NCI-H1092 treated with DMSO at 0.1 percent for 48 hours (cell line): ENCODE data around the gene MAPKAP1.

Experiments
- DNase-seq: peaks from one replicate; lab custom pipeline; 2025; lab: John Stamatoyannopoulos, UW

MAPKAP1 gene

DNA sequence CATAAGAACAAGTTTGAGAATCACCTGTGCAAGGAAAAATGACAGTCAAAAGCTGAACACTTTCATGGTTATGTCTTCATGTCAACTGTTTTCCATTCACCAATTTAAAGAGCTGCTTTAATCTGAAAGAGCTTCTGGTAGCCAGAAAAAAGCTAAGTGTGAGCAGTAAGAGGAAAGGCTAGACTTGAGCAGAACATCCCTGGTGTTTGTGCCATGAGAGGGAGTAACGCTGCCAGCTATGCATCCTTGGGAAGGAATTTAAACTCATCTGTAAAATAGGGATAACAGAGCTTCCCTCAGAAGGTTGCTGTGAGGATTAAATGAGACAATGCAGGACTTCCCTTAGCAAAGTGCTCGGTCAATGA lies 193.7 kb downstream of the MAPKAP1 start:
- DNase-seq = no peak

DNA sequence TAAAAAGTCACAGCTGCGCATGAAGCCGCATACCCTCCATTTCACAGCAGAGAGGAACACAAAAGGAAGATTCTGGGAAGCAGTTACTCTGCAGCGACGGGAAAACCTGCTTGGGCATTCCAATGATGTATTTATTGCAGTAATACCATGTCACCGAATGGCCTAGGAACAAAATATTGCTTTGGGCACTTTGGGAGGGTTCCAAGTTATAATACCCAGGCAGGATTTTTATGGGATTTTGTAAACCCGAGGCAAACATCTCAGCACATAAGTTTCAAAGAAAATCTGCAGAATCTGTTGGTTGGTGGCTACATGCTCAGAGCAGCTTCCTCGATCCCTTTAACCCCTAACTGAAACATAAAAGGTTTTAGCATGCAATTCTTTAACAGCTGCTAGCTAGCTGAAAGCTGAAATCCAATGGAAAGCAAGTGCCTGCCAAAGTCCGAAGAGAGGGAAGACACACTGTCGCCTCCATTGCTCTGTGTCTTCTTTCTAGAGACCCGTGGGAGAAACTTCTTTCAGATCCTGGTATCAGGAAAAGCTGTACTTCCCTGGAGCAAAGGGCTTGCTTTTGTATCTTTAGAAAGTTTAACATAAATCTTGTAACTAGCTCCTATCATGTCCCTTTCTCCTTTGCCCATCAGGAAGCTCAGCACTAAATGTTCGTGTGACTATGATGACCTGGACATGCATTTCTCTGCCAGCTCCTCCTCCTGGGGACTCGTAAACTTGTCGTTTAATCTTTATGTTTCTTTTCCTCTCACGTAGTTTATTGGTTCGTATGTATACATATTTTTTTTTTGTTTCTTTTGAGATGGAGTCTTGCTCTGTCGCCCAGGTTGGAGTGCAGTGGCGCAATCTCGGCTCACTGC lies 195.0 kb downstream of the MAPKAP1 start:
- no peak for DNase-seq

DNA sequence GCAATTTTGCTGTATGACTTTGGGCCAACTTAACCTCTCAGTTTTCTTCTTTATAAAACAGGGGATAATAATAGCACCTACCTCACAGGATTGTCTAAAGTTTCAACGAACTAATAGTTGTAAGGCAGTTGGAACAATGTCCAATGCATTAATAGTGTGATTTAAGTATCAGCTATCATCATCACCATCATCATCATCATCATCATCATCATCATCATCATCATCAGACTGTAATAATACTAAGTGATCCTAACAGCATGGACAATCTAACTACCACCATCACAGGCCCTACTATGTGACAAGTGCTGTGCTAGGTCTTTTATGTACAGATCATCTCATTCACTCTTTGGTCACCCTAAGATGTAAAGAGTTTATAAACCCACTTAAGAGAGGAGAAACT lies 196.0 kb downstream of the MAPKAP1 start:
- no peak for DNase-seq

DNA sequence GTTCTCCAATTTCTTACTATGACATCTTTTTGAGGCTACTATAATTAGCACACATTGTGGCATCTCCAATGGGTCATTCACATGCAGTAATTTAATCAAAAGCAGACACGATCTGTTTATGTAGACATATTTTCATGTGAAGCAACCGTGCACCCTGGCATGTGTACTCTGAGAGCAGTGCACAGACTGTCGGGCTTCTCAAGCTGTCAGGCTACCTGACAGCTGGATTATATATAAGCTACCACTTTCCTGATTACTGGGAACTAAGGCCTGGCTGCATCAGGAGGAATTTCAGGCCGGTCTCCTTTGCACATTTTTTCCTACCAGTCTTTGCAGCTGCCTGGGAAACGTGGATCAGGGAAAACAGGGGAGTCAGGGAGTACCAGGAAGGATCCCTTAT lies 197.5 kb downstream of the MAPKAP1 start:
- no peak for DNase-seq

DNA sequence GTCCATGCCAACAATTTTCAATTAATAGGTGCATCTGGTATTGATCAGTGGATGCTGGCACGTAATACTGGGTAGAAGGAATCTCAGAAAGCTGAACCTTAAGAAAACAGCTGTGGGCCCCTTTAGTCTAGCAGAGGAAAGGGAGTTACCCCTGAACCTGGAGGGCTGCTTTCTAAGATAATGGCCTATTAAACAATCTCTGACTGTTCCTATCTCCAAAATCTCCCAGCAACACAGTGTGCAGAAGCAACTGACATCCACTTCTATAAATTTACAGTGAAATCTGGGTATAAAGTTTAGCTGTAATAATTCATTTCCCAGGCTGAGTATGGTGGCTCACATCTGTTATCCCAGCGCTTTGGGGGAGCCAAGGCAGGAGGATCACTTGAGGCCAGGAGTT lies 198.8 kb downstream of the MAPKAP1 start:
- DNase-seq = no peak

DNA sequence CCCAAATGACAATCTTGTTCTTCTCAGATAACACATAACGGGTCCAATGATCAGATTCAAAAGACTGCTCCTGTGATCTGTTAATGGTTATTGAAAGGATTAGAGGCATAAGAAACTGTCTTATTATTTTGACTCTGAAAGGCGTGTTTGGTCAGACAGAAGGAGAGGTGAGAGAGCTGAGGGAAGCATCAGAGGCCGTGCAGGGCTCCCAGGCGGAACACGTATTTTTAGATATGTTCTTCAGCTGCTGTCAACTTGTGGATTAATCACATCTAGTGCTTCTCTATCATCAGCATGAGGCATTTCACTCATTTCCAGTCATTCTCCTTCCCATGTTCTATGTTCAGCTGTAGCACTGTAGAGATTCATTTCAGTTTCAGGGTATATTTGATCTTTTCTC lies 199.8 kb downstream of the MAPKAP1 start:
- no peak for DNase-seq

DNA sequence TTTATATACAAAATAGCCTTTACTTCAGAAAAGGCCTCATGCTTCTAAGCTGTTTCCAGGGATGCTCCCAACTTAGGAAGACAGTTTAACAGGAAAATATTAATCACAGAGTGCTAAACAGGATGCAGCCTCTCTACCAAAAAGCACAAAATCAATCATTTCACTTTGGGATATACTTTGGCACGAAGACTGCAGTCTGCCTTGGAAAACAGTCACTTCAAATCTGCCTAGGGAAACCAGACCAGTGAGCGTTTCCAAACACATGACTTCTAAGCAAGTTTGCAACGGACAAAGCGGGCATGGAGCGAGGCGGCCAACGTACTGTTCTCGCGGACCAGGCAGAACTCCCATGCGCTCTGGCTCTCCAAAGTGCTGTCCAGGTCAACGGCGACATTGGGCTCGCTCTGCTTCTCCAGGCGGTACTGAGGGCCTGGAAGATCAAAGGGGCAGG lies 201.0 kb downstream of the MAPKAP1 start:
- DNase-seq = no peak

DNA sequence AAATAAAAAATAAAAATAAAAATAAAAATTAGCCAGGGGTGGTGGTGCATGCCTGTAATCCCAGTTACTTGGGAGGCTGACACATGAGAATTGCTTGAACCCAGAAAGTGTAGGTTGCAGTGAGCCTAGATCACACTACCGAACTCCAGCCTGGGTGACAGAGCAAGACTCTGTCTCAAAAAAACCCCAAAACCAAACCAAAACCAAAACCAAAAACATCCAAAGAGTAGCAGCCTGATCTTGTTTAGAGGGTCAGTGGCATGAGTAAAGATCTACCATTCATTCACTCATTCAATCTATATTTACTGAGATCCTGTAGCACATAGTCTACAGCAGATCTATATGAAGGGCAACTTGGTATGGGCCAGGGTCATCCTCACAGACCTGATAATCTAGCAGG lies 202.4 kb downstream of the MAPKAP1 start:
- DNase-seq = no peak

DNA sequence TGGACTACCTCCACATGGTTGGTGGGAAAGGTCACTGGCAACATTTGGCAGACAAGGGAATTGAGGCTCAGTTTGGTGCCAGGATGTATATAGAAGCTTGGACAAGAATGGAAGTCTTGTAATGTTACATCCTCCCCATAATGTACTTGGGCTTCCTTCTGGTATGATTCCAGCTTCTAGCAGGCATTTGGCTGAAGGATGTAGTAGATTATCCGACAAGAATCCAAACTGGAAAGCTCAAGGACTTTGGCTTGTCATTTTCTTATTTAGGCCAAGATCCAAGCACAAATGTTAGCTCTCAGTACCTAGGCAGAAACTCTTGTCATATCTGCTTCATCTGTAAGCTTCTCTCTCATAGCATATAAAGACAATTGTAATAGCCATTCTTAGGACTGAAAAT lies 209.1 kb downstream of the MAPKAP1 start:
- no peak for DNase-seq

DNA sequence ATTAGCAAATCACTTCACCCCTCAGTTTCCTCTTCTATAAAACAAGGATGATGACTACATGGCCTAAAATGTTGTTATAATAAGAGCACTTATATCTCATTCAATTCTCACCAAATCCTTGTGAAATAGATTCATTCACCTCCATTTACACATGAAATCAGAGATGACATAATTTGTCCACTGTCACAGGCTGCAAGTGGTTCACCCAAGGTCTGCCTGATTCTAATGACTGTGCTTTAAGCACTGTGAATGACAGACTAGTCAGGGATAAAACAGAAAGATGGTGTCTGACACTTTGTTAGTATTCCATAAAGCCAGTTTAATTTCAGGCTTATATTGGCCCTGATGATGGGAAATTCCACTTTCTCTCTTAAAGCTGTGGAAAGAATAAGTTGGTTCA lies 209.5 kb downstream of the MAPKAP1 start:
- no peak for DNase-seq

DNA sequence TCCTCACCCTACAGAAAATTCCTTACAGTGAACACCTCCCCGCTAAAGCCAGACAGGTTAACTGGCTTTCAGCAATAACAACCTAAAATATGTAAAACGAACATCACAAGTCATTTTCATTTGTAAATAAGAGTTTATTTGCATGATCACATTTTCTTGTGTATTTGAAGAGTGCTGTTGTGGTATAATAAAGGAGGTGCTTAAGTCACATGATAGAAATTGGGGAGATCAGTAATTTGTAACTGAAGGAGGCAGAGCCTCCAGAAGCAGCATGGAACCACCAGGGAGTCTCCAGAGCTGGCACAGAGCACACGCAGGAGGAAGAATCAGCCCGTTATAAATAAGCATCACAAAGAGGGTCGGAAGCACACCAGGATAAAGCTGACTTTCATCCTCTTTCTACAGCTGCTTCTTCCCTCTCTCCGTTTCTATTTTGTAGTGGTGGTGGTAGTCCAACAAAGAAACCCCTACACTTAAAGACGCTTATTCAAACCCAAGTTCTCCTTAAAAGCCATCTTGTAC lies 210.6 kb downstream of the MAPKAP1 start:
- DNase-seq = no peak

DNA sequence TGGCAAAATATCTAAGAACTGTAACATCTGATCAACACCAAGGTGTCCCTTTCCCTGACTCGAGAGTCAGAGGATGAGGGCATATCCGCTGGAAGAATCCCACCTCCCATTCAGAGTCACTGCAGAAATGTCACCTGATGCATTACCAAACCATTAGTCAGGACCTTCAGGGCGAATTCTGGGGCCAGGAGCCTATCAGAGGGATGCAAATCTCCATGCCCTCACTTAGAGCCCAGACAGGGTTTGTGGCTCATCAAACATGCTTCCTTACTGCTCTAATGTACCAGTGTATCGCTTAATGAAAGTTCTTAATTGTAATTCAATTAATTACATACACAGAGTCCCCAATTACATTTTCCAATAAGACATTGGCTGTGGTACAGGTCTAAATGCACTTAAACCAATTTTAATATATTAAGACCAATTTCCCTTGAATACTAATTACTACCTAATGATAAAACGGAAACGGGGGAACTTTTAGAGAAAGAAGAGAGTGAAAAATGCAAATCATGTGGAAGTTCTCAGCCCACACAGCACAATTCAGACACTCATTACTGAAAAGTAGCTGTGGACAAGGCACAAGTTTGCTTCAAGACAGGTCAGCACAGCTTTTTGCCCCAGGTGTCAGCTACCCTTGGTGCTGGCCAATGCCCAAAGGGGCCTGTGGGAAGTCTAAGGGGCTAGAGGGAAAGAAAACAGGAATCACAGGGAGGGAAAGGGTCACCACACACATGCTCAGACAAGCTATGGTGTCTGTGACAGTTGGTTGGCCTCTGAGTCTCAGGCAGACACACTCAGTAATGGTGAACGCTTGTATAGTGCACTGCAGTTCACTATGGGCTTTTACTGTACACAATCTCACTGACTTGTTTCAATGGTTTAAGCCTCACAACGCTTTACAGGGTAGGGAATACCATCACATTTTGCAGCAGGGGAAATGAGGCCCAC lies 211.6 kb downstream of the MAPKAP1 start:
- no peak for DNase-seq

DNA sequence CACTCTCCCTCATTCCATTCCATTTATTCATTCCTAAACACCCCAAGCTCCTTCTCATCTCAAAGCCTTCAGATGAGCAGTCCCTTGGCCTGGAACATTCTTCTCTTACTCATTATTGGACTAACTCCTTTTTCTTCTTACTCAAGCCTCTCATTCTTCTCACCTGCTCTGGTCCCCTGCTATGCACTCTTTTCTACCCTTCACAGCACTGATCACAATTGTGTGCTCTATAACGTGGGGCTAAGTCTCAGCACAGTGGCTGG lies 212.4 kb downstream of the MAPKAP1 start:
- no peak for DNase-seq

DNA sequence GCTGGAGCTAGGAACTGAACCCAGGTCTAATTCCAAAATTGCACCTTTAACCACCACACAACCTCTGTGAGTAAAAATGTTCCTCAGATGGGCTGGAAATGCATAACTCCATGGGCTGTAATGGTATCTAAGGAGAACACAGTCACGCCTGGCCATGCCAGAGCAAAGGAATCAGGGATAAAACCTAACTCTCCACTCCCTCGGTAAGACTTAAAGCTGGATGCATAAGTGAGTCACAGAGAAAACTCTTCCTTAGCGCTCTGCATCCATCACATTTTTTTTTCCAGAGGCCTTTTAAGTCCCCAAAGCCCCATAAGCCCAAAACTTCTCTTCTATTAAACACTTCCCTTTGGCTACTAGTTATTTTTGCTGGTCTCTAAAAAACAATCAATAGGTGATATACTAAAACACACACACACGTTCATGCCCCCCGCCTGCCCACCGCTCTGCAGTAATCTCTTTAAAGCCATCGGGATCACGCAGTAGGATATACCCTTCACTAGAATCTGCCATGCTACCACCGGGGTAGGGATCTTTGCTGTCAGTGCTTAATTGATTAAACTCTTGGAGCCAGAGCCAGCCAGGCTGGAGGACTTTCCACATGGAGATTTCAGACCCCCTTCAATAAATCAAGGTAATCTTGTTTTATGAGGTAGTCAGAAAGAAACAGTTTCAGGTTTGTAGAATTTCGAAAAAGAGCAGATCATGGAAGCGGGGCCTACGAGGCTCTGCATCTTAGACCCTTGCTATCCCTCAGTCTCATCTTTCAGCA lies 212.9 kb downstream of the MAPKAP1 start:
- DNase-seq = no peak

DNA sequence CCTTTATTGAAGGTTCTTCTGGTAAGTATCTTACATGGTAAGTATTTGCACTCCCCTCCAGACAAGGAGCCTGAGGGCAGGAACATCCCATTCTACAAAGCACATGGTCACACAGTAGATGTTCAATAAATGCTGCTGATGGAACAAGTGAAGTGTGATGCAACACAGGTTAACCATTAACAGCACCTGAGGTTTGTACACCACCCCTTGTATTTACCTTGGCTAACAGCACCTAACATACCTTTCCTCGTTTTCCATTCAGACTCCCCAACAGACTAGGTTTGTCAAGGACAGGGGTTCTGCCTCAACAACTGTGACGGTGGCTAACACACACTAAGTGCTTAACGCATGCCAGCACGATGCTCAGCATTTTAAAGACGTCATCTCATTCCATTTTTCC lies 213.6 kb downstream of the MAPKAP1 start:
- DNase-seq = no peak

DNA sequence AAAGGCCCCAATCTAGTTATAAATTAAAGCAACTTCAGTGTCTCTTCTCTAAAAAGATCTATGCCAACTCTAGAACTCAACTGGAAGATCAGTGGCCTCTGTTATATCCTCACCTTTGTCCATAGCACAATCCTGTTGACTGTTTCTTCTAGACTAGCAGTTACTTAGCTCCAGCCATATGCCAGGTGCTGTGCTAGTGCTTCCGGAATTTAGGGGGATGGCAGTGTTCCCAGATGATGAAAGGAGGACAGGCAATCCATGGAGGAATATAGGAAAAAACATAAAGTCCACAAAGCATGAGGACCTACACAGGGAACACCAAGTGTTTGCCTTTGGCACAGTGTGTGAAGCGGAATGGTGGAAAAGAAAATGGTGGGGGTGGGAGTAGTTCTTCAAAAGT lies 214.3 kb downstream of the MAPKAP1 start:
- DNase-seq = peak; percentile 82

DNA sequence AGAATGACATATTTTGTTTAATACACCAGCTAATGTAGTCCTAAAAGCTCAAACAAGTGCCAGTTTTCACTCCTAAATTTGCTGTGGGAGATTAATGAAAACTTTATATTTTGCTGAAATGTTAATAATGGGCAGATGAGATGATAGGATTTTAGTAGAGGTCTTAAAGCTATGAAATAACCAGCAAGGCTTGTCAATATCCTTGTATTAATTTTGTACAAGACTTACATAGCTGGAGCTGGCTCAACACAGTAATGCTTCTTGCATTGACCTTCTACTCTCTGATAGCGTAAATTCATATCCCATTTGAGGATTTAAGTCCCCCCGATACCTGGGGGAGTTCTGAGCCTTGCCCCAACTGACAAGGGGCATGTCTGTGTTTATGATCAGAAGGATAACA lies 219.2 kb downstream of the MAPKAP1 start:
- no peak for DNase-seq

DNA sequence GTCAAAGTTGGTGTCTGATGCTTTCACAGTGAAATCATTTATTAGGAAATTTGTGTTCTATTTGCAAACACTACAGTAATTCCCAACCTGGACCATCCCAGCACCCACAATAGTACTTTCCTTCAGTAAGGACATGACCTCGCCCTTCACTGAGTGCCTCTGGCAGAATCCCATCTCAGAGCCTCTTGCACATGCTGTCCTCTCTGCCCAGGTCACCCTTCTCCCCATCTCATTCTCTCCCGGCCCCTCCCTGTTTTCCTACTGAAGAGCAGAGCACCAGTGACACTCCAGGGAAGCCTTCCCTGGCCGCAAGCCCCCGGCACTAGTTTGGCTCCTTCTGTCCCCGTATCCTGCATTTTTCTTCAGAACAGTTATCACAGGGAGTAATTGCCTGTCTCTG lies 220.4 kb downstream of the MAPKAP1 start:
- no peak for DNase-seq

DNA sequence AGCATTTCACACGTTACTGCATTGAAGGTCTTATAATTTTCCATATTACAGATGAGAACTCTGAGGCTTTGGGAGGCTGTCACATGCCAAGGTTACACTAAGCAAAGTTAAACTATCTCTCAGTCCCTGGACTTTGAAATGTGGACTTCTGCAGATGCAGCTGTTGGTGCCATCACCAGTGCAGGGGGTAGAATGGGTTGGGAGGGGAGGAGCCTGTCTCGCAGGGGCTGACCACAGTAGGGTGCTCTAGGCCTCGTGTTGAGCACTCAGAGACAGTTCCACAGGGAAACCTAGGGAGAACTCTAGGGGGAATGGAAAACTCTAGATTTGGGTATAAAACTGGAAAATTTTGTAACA lies 220.9 kb downstream of the MAPKAP1 start:
- DNase-seq = no peak

DNA sequence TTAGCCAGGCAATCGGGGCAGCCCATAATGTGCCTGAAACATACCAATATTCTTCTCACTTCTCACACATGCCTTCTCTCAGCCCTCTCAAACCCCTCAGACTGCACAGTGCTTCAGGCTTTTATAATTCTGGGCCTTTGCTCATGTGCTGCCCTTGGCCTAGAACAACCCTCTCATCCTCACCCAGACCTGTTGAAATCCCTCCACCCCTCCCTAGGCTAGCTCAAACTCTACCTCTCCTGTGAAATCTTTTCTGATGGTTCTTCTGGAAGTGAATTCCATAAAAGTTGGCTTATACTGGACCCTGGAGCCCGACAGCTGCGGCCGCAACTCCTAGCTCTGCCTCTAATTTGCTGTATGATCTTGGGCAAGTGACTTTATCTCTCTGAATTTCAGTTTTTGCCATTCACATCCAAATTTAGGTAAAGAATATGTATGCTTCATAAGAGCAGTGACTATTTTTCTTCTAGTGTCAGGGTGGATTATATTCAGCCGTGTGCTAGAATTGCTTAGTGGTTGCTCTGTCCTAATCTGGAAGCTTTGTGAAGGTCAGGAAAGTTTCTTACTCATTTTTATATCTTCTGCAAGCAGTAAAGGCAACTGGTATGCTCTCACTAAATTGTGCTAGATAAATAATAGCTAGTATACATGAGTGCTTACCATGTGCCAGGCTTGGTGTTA lies 221.4 kb downstream of the MAPKAP1 start:
- DNase-seq = no peak

DNA sequence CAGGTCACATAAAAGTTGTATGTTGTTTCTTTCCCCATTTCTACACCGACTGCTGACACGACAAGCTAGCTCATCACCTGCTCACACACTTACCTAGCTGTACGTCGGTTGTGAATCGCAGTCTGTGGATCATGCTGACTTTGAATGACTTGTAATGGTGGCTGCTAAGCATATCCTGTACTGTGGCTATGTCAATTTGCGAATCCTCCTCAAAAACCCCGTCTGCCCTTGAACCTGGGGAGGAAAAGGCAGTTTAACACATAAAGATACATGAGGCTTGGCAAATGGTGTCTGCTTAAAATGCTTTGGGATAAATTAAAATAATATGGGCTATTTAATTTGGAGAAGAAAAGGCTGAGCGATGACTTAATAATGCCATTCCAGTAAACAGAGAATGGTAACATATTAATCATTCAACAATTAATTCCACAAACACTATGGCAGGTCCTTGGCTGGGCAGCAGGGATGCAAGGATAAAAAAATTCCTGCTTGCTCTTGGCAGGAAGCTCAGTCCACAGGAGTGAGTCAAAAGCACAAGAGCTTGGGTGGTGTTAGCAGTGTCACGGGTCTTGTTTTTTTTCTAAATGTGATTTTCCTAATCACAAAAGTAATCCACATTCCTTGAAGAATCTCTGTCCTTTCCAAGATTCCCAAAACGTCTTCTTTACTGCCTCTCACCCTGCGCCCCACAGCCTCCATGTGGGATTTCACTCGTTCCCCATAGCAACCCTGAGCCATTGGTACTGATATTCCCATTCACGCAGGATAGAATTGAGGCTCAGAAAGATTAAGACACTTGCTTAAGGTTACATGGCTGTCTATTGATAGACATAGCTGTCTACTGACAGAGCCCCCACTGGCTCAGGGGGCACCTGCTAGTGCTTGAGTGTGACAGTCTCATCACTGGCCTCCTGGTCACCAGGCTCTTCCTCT lies 222.4 kb downstream of the MAPKAP1 start:
- DNase-seq = no peak
